ENCODE data around the gene BANF2. TPM values are rescaled to one million over a fixed set of nuclear protein-coding genes. Genes with fewer than 3 reads are reported as not detected.
A peak's percentile ranks its signal among the peaks of the same experiment; 100 is the strongest.

BANF2 gene
- total and polyA plus RNA-seq, 2 of the 13 experiments (the other 11 are each of a cell fraction or from before 2014, with no cell fraction given), result 0.35 TPM; not detected in 1

- TF ChIP-seq MED8 (CRISPR knock-in tag; IDR thresholded peaks at IDR 0.05; ENCODE audit: insufficient replicate concordance), result no peak
- no peak; the same call in 1 of the 2 replicates for TF ChIP-seq ZNF816 (CRISPR knock-in tag; IDR thresholded peaks at IDR 0.05; ENCODE audit: borderline replicate concordance)
- TF ChIP-seq FOXO1 (CRISPR knock-in tag; IDR thresholded peaks at IDR 0.05), result peak; percentile 62; the same call in 1 of the 2 replicates
- no peak for TF ChIP-seq CAMTA2 (CRISPR knock-in tag; IDR thresholded peaks at IDR 0.05; ENCODE audit: borderline replicate concordance)
- no peak for TF ChIP-seq ZNF44 (CRISPR knock-in tag; IDR thresholded peaks at IDR 0.05)
- TF ChIP-seq, protein P1, sequence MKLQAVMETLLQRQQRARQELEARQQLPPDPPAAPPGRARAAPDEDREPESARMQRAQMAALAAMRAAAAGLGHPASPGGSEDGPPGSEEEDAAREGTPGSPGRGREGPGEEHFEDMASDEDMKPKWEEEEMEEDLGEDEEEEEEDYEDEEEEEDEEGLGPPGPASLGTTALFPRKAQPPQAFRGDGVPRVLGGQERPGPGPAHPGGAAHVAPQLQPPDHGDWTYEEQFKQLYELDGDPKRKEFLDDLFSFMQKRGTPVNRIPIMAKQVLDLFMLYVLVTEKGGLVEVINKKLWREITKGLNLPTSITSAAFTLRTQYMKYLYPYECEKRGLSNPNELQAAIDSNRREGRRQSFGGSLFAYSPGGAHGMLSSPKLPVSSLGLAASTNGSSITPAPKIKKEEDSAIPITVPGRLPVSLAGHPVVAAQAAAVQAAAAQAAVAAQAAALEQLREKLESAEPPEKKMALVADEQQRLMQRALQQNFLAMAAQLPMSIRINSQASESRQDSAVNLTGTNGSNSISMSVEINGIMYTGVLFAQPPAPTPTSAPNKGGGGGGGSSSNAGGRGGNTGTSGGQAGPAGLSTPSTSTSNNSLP (IDR thresholded peaks at IDR 0.05; ENCODE audit: low read depth, low read length), result no peak
- 0 out of 2 replicates have a peak, but pooled peaks have one; percentile 56 for TF ChIP-seq ZNF614 (CRISPR knock-in tag; IDR thresholded peaks at IDR 0.05; ENCODE audit: borderline replicate concordance)
- TF ChIP-seq KIAA2018 (CRISPR knock-in tag; IDR thresholded peaks at IDR 0.05; ENCODE audit: borderline replicate concordance), result no peak
- no peak for TF ChIP-seq JDP2 (CRISPR knock-in tag; IDR thresholded peaks at IDR 0.05; ENCODE audit: borderline replicate concordance)
- TF ChIP-seq KLF11 (CRISPR knock-in tag; IDR thresholded peaks at IDR 0.05), result no peak
- TF ChIP-seq GMEB1 (CRISPR knock-in tag; IDR thresholded peaks at IDR 0.05; ENCODE audit: borderline replicate concordance), result no peak
- TF ChIP-seq, protein P2, sequence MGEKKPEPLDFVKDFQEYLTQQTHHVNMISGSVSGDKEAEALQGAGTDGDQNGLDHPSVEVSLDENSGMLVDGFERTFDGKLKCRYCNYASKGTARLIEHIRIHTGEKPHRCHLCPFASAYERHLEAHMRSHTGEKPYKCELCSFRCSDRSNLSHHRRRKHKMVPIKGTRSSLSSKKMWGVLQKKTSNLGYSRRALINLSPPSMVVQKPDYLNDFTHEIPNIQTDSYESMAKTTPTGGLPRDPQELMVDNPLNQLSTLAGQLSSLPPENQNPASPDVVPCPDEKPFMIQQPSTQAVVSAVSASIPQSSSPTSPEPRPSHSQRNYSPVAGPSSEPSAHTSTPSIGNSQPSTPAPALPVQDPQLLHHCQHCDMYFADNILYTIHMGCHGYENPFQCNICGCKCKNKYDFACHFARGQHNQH (CRISPR knock-in tag; IDR thresholded peaks at IDR 0.05), result peak; percentile 75; the same call in 1 of the 2 replicates
- TF ChIP-seq MNT (IDR thresholded peaks at IDR 0.05), result no peak
- TF ChIP-seq PHF5A (CRISPR knock-in tag; IDR thresholded peaks at IDR 0.05; ENCODE audit: low read depth, unreplicated experiment), result peak; percentile 56
Measured at GRCh38 chr20:17661121-17661744, 38.5 kb upstream of the BANF2 start (continued).

Measured in HepG2 (cell line).